Esophagus muscularis mucosa (tissue), 3 donors: ENCODE results near the gene ZCCHC10.
A peak's percentile ranks its signal among the peaks of the same experiment; 100 is the strongest.

Source experiments
- POLR2AphosphoS5 ChIP-seq, 2 donors: sonication (generic); formaldehyde crosslinking; IDR thresholded peaks; one replicate each; pipeline ENCODE4 v1.6.1; 2017; ENCODE audit warnings: antibody characterized with exemption in 2 of 2
- TF ChIP-seq, protein P1 (sequence below), 3 experiments: fragments of 200-600 bp in 2 of 3; fragments of 450-650 bp in 1 of 3; sonication (generic) in 2 of 3; IDR thresholded peaks; one replicate each; pipeline ENCODE4 v1.5.1; 2017 to 2019; ENCODE audit warnings: antibody characterized with exemption in 3 of 3, mild to moderate bottlenecking in 2 of 3, moderate library complexity in 1 of 3

DNA sequence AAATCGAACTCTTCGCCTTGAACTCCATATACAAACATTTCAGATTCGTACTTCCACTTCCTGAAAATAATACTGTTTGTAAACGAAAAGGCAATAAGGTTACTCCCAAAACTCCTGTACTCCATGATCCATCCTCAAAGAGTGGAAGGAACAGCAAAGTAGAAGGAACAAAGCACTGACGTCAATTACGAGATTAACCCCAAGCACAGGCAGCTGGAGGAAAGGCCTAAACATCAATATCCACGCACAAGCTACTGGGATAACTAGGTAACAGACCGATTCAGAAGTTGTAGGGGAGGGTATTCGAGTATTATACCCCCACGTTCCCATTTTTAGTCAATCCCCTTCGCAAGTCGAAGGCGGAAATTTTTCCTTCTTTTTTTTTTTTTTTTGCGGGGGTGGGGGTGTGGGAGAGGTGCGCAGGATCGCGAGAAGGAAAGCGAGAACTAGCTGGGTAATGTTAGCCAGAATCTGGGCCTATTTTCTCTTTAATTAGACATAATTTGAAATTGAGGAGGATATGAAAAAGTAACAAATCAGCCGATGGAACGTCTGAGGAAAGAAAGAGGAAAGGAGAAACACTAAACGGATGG is 63.8 kb downstream of the ZCCHC10 start:
- TF ChIP-seq, protein P1, sequence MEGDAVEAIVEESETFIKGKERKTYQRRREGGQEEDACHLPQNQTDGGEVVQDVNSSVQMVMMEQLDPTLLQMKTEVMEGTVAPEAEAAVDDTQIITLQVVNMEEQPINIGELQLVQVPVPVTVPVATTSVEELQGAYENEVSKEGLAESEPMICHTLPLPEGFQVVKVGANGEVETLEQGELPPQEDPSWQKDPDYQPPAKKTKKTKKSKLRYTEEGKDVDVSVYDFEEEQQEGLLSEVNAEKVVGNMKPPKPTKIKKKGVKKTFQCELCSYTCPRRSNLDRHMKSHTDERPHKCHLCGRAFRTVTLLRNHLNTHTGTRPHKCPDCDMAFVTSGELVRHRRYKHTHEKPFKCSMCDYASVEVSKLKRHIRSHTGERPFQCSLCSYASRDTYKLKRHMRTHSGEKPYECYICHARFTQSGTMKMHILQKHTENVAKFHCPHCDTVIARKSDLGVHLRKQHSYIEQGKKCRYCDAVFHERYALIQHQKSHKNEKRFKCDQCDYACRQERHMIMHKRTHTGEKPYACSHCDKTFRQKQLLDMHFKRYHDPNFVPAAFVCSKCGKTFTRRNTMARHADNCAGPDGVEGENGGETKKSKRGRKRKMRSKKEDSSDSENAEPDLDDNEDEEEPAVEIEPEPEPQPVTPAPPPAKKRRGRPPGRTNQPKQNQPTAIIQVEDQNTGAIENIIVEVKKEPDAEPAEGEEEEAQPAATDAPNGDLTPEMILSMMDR (IDR thresholded peaks at IDR 0.05): no peak
- peak; percentile 66 to 72 for TF ChIP-seq POLR2AphosphoS5 (IDR thresholded peaks at IDR 0.05)
